Activated B cell treated with CpG ODN at 0.5 μM for 24 hours (primary cell): ENCODE data around the gene EGLN3. TPM values are rescaled to one million over a fixed set of nuclear protein-coding genes. Genes with fewer than 3 reads are reported as not detected.
"Not testable (repeated sequence)": the region's sequence is repeated elsewhere in the genome, so short reads cannot be mapped to it uniquely, and the experiment has no call there.

Experiments
- ATAC-seq: fragments of 200-7000 bp; cut with Tn5 transposase; one replicate; pipeline ENCODE4 v1.10.0; 2021; ENCODE audit warnings: low read depth, mild to moderate bottlenecking, moderate library complexity
- CTCF ChIA-PET: fragments of 350-600 bp; sonication (Branson Sonifier 250); formaldehyde crosslinking; loops from one replicate; lab custom pipeline; 2021; ENCODE audit warnings: antibody characterized with exemption; lab: Charles Lee
- POLR2A ChIA-PET: fragments of 350-600 bp; sonication (Branson Sonifier 250); formaldehyde crosslinking; loops from one replicate; lab custom pipeline; 2021; ENCODE audit warnings: antibody characterized with exemption; lab: Charles Lee
- DNase-seq: peaks from one replicate; pipeline ENCODE4 v3.0.0; 2022
- H3K27ac Mint-ChIP-seq: one replicate; pipeline ENCODE4 v1.8.0; 2020; ENCODE audit warnings: mixed read lengths
- H3K27me3 Mint-ChIP-seq: one replicate; pipeline ENCODE4 v1.8.0; 2021; ENCODE audit warnings: mixed read lengths
- H3K36me3 Mint-ChIP-seq: one replicate; pipeline ENCODE4 v1.8.0; 2021; ENCODE audit warnings: low read depth, mixed read lengths
- H3K4me1 Mint-ChIP-seq: one replicate; pipeline ENCODE4 v1.8.0; 2021; ENCODE audit warnings: mixed read lengths
- H3K4me3 Mint-ChIP-seq: one replicate; pipeline ENCODE4 v1.8.0; 2020; ENCODE audit warnings: mild to moderate bottlenecking, mixed read lengths
- H3K9me3 Mint-ChIP-seq: one replicate; pipeline ENCODE4 v1.8.0; 2020; ENCODE audit warnings: mixed read lengths
- intact Hi-C: fragments of 100-400 bp; cut with micrococcal nuclease; formaldehyde crosslinking; loops from one replicate; pipeline ENCODE4 v1.15.1; 2024
- total RNA-seq: library from RNA; stranded (reverse); gene quantifications from 2 replicates; pipeline ENCODE4 v1.2.3, GENCODE V29; 2022
- TF ChIP-seq, protein P1 (sequence below): fragments of 200-600 bp; IDR thresholded peaks from one replicate; pipeline ENCODE4 v1.8.0; 2022; ENCODE audit warnings: antibody characterized with exemption, mild to moderate bottlenecking

EGLN3 gene
- total RNA-seq, 1 donor from 2014 or later, result 0.33 TPM

DNA sequence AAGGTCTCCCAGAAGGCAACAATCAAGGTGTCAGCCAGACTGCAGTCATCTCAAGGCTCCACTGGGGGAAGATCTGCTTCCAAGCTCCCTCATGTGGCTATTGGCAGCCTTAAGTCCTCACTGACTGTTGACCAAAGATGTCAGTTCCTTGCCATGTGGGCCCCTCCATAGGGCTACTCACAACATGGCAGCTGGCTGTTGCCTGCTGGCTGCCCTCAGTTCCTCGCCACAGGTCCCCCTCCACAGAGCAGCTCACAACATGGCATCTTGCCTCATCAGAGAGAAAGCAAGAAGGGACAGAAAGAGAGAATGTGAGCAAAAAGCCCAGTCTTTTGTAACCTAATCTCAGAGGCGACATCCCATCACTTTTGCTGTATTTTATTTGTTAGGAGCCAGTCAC lies 34.4 kb upstream of the EGLN3 start:
- H3K4me3 Mint-ChIP-seq, result no peak overlapping the region
- H3K36me3 Mint-ChIP-seq, result no peaks in the 10 kb centered on the region
- H3K27ac Mint-ChIP-seq, result no peak overlapping the region
- no peak for DNase-seq
- CTCF ChIA-PET, result no interaction called here
- H3K4me1 Mint-ChIP-seq, result no peaks in the 10 kb centered on the region
- POLR2A ChIA-PET, result no interaction called here
- peaks cover 7% of the 10 kb centered on the region for H3K9me3 Mint-ChIP-seq
- TF ChIP-seq, protein P1, sequence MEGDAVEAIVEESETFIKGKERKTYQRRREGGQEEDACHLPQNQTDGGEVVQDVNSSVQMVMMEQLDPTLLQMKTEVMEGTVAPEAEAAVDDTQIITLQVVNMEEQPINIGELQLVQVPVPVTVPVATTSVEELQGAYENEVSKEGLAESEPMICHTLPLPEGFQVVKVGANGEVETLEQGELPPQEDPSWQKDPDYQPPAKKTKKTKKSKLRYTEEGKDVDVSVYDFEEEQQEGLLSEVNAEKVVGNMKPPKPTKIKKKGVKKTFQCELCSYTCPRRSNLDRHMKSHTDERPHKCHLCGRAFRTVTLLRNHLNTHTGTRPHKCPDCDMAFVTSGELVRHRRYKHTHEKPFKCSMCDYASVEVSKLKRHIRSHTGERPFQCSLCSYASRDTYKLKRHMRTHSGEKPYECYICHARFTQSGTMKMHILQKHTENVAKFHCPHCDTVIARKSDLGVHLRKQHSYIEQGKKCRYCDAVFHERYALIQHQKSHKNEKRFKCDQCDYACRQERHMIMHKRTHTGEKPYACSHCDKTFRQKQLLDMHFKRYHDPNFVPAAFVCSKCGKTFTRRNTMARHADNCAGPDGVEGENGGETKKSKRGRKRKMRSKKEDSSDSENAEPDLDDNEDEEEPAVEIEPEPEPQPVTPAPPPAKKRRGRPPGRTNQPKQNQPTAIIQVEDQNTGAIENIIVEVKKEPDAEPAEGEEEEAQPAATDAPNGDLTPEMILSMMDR, result no peak
- no peaks in the 10 kb centered on the region for H3K27me3 Mint-ChIP-seq
- intact Hi-C loops, result no loop called here
- ATAC-seq, result no peak

DNA sequence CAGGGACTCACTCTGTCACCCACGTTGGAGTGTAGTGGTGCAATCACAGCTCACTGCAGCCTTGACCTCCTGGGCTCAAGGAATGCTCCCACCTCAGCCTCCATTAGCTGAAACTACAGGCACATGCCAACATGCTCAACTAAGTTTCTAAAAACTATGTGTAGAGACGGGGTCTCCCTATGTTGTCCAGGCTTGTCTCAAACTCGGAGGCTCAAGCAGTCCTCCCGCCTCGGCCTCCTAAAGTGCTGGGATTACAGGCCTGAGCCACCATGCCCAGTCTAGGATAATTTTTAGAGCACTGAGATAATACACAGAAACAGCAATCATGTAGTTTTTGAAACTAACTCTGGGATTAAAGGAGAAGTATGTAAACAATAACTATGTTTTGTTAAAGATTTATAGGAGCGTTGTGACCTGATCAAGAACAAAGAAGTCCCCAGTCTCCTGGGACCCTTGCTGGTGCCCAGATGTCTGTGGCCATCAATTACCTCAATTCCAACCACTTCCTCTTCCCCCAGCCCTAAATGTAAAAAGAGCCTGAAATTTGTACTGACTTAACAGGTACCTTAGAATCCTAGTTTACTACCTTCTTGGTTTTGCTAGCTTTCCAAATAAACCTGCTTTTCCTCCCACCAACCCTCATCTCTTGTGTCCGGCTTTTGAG lies 28.9 kb upstream of the EGLN3 start:
- H3K36me3 Mint-ChIP-seq, result no peaks in the 10 kb centered on the region
- H3K9me3 Mint-ChIP-seq, result peaks cover 5% of the 10 kb centered on the region
- ChIA-PET CTCF (no interaction called here), POLR2A (no interaction called here)
- TF ChIP-seq, protein P1, result no peak
- intact Hi-C loops, result no loop called here
- no peak for ATAC-seq
- H3K27ac Mint-ChIP-seq, result no peak overlapping the region
- H3K4me3 Mint-ChIP-seq, result no peak overlapping the region
- H3K4me1 Mint-ChIP-seq, result peaks cover 4% of the 10 kb centered on the region
- peaks cover 2% of the 10 kb centered on the region for H3K27me3 Mint-ChIP-seq
- DNase-seq, result no peak

DNA sequence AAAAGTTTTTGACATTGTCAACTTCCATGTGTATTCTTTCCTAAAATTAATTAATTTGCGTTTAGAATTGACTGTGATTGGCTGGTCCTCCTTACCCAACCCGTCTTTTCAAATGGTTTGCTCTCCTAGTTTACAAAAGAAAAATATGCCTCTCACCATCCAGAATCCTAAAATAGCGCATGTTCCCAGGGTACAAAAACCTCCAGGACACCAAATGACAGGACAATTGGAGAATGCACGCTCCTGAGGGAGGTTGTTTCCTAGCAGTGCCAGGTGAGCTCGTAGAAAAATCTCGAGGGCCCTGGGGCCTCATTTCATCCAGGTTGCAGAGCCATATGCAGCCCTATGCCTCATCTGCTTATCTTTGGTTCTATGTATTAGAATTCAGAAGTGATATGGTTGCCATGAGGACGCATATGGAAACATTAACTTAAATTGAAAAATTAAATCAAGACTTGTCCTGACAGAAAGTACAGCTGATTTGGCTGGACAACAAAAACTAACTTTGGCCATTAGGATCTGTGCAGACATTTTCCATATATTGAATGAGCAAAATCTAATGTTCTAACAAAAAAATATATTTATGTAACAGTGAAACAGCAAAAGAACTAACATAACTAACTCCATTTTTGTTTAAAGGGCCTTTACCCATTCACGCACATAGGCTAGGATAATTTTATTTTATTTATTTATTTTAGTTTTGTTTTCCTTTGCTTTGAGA lies 28.2 kb upstream of the EGLN3 start:
- Mint-ChIP-seq H3K36me3 (no peaks in the 10 kb centered on the region), H3K27ac (no peak overlapping the region), H3K4me1 (peaks cover 4% of the 10 kb centered on the region), H3K4me3 (no peak overlapping the region), H3K27me3 (peaks cover 2% of the 10 kb centered on the region), H3K9me3 (peaks cover 5% of the 10 kb centered on the region)
- TF ChIP-seq, protein P1, result no peak
- DNase-seq, result no peak
- ChIA-PET CTCF (no interaction called here), POLR2A (no interaction called here)
- no peak for ATAC-seq
- intact Hi-C loops, result no loop called here

DNA sequence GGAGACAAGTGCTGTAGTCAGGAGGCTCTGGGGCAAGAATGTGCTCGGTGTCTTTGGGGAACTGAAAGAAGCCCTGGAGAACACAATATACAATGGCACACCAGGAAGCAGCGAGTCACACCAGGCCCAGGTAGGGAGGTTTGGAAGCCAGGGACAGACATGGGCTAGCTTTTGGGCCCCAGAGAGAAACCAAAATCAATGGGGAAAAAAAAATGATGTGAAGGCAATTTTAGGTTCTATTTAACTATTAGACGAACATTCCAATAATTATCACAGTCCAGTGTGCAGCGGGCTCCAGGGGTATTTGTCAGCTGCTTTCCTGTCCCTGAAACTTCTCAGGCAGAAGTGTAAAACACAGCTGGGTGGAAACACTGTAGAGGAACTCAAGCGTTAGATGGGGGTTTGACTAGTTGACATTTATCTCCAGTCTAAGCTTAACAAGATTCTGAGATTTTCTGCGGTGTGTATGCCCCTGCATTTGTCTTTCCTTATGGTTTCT lies 21.8 kb upstream of the EGLN3 start:
- Mint-ChIP-seq H3K4me1 (peaks cover 11% of the 10 kb centered on the region), H3K4me3 (peak overlapping the region; percentile 2), H3K36me3 (no peaks in the 10 kb centered on the region), H3K9me3 (peaks cover 10% of the 10 kb centered on the region), H3K27ac (no peak overlapping the region), H3K27me3 (peaks cover 6% of the 10 kb centered on the region)
- DNase-seq (no peak), ATAC-seq (peak; percentile 50)
- TF ChIP-seq, protein P1, result no peak
- CTCF ChIA-PET, result no interaction called here
- POLR2A ChIA-PET, result no interaction called here
- intact Hi-C loops, result no loop called here

DNA sequence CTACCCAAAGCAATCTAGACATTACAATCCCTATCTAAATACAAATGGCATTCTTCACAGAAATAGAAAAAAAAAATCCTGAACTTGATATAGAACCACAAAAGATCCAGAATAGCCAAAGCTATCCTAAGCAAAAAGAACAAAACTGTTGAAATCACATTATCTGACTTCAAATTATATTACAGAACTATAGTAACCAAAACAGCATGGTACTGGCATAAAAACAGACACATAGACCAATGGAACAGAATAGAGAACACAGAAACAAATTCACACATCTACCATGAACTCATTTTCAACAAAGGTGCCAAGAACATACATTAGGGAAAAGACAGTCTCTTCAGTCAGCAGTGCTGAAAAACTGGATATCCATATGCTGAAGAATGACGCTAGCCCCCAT lies 19.0 kb upstream of the EGLN3 start:
- H3K27me3 Mint-ChIP-seq, ATAC-seq, POLR2A ChIA-PET, H3K36me3 Mint-ChIP-seq, intact Hi-C loops, H3K4me3 Mint-ChIP-seq, CTCF ChIA-PET, H3K9me3 Mint-ChIP-seq, H3K27ac Mint-ChIP-seq, DNase-seq: not testable (repeated sequence)
- peaks cover 11% of the 10 kb centered on the region for H3K4me1 Mint-ChIP-seq
